Body of pancreas (tissue), 4 donors: ENCODE measurements around the gene RBBP8NL. TPM values are rescaled to one million over a fixed set of nuclear protein-coding genes. Genes with fewer than 3 reads are reported as not detected.
A peak's percentile ranks its signal among the peaks of the same experiment; 100 is the strongest.

Source experiments
- ATAC-seq: fragments of 150-250 bp; one replicate; pipeline ENCODE4 v1.9.1; 2016
- DNase-seq, 4 donors: peaks; one replicate each; pipeline ENCODE4 v3.0.0-alpha.2; 2019
- H3K27ac ChIP-seq, 4 donors: fragments of 200-600 bp; sonication (generic); 1 replicate in 3 of 4; 2 replicates in 1 of 4; pipeline versions ENCODE4 v1.5.1 to v1.6.1; 2016 to 2019; ENCODE audit warnings: mild to moderate bottlenecking in 1 of 4, mixed read lengths in 1 of 4, moderate library complexity in 1 of 4
- H3K27me3 ChIP-seq, 2 donors: fragments of 200-600 bp; sonication (generic); one replicate each; pipeline ENCODE4 v1.6.0; 2016; ENCODE audit warnings: mild to moderate bottlenecking in 1 of 2
- H3K36me3 ChIP-seq, 2 donors: fragments of 200-600 bp; sonication (generic); replicated peaks in 1 of 2; 2 replicates each; pipeline ENCODE4 v1.5.1; 2016; ENCODE audit warnings: low read depth in 2 of 2; ENCODE audit not compliant: insufficient read depth in 1 of 2
- H3K4me1 ChIP-seq: fragments of 200-600 bp; sonication (generic); one replicate; pipeline ENCODE4 v1.6.0; 2016
- H3K4me3 ChIP-seq, 2 donors: fragments of 200-600 bp; sonication (generic); 1 replicate in 1 of 2; 2 replicates in 1 of 2; pipeline ENCODE4 v1.5.1; 2016 to 2019
- H3K9me3 ChIP-seq, 3 donors: fragments of 200-600 bp; sonication (generic); 1 replicate in 2 of 3; 2 replicates in 1 of 3; pipeline ENCODE4 v1.5.1; 2016
- POLR2A ChIP-seq, 3 donors: fragments of 450-650 bp; IDR thresholded peaks; one replicate each; pipeline ENCODE4 v1.6.1; 2016; ENCODE audit warnings: antibody characterized with exemption in 3 of 3, mild to moderate bottlenecking in 2 of 3
- WGBS, 2 donors: methylation state at CpG; one replicate each; pipeline ENCODE4 v1.1.5; 2017; 5-methylcytosine and 5-hydroxymethylcytosine counted together
- intact Hi-C: fragments of 100-400 bp; cut with DNase I; formaldehyde crosslinking; loops from one replicate; pipeline ENCODE4 v1.15.1; 2023
- total RNA-seq, 2 donors: library from RNA; depleted of rRNA; stranded (reverse); fragments of >200 nt; gene quantifications; one replicate each; pipeline ENCODE4 v1.1.0, GENCODE V29; 2016
- TF ChIP-seq, protein P1 (sequence below), 7 experiments: fragments of 450-650 bp in 4 of 7; fragments of 200-600 bp in 3 of 7; sonication (generic) in 3 of 7; IDR thresholded peaks; one replicate each; pipeline ENCODE4 v1.5.1; 2016 to 2019; ENCODE audit warnings: antibody characterized with exemption in 7 of 7

Gene RBBP8NL
- total RNA-seq, 2 donors from 2014 or later: 2.3 TPM

- 24 to 40% methylated on average over 3 to 14 of the region's 15 CpGs for WGBS, 2 donors
Measured at GRCh38 chr20:62368392-62368975, 58.9 kb downstream of the RBBP8NL start.

DNA sequence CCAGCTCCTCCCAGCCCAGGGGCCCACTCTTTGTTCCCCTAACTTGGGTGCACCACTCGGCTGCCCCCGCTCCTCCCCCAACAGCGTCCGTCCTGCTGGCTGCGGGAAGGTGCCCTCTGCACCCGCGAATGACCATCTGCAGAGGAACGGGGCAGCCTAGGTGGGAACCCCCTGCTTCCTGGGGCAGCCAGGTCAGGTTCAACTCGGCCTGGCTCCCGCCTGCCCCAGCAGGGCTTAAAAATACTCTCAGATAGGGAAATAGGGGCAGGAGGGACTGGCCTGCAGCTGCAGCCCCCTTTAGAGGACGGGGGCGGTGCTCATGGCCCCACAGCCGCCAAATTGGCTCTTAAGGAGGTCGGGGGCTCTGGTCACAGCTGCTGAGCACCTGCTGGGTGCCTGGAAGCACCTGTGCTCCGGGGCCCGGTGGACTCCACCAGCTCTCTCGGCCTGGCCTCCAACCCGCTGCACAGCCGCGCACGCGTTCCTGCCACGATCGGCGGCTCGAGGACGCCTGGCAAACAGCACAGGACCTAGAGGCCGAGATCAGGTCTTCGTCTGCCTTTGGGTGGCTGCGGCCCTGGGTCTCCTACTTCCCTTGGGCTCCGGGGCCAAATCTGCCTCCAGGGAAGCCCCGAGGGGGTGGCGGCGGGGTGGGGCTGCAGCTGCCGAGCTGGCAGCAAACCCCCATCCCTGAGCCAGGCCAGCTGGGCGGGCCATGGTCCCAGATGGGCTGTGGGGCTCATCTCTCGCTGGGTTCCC is 59.5 kb downstream of the RBBP8NL start:
- intact Hi-C loops: no loop called here
- H3K27ac ChIP-seq: peak overlapping the region; percentile 44 to 88 (median 79)
- peaks cover 70% of the 10 kb centered on the region for H3K4me1 ChIP-seq
- WGBS, 2 donors: 22 to 26% methylated on average over 6 to 37 of the region's 37 CpGs
- no peak overlapping the region for H3K4me3 ChIP-seq
- no peaks in the 10 kb centered on the region for H3K9me3 ChIP-seq
- TF ChIP-seq, protein P1, sequence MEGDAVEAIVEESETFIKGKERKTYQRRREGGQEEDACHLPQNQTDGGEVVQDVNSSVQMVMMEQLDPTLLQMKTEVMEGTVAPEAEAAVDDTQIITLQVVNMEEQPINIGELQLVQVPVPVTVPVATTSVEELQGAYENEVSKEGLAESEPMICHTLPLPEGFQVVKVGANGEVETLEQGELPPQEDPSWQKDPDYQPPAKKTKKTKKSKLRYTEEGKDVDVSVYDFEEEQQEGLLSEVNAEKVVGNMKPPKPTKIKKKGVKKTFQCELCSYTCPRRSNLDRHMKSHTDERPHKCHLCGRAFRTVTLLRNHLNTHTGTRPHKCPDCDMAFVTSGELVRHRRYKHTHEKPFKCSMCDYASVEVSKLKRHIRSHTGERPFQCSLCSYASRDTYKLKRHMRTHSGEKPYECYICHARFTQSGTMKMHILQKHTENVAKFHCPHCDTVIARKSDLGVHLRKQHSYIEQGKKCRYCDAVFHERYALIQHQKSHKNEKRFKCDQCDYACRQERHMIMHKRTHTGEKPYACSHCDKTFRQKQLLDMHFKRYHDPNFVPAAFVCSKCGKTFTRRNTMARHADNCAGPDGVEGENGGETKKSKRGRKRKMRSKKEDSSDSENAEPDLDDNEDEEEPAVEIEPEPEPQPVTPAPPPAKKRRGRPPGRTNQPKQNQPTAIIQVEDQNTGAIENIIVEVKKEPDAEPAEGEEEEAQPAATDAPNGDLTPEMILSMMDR (IDR thresholded peaks at IDR 0.05): no peak
- TF ChIP-seq POLR2A (IDR thresholded peaks at IDR 0.05): no peak
- DNase-seq: peak in 3 of 4 donors; percentile 55 to 67 (median 67)
- no peaks in the 10 kb centered on the region for H3K36me3 ChIP-seq
- no peaks in the 10 kb centered on the region for H3K27me3 ChIP-seq
- peak; percentile 12 for ATAC-seq

More at GRCh38 chr20:62368392-62368975, 58.9 kb downstream of the RBBP8NL start:
- Histone ChIP-seq H3K4me3 (no peak overlapping the region), H3K36me3 (no peaks in the 10 kb centered on the region), H3K27ac (peak overlapping the region in 3 of 4 donors; percentile 72 to 88 (median 86)), H3K4me1 (peaks cover 64% of the 10 kb centered on the region), H3K27me3 (no peaks in the 10 kb centered on the region), H3K9me3 (no peaks in the 10 kb centered on the region)
- intact Hi-C loops: no loop called here
- TF ChIP-seq POLR2A (IDR thresholded peaks at IDR 0.05): no peak
- TF ChIP-seq, protein P1 (IDR thresholded peaks at IDR 0.05): no peak
- DNase-seq (peak in 3 of 4 donors; percentile 54 to 72 (median 58)), ATAC-seq (no peak)

DNA sequence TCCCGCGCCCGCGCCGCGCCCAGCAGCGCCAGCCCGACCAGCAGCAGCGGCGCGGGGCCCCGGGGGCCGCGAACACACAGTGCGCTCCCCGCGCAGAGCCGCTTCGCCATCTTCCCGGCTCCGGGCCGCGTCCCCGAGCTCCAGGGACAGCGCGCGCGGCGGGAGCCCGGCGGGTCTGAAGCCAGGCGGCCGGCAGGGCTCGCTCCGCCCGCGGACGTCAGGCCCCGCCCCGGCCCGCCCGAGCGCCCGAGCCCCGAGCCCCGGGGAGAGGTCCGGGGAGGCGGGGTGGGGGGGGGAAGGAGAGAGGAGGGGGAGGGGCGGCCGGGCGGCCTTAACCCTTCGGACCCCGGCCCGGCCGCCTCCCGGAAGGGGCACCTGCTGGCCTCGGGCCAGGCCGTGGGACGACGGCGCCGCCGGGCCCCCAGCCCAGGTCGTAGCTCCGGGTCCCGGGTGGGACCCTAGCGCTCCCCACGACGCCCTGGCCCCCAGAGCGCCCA is 60.2 kb downstream of the RBBP8NL start, which contains the start of gene LAMA5:
TSS of gene LAMA5 (minus strand) at position 177 of the 497 bp plus-strand sequence. CDS start at position 110, 67 bp downstream.
- peak; percentile 77 for ATAC-seq
- H3K27ac ChIP-seq: peak within 1 kb of the TSS; percentile 55 to 88 (median 79)
- no peaks in the 10 kb centered on the region for H3K27me3 ChIP-seq
- peak within 1 kb of the TSS; percentile 67 to 72 for H3K4me3 ChIP-seq
- no peaks in the 10 kb centered on the region for H3K9me3 ChIP-seq
- intact Hi-C loops: no loop called here
- DNase-seq: peak; percentile 64 to 82 (median 72)
- no peaks in the 10 kb centered on the region for H3K36me3 ChIP-seq
- WGBS, 2 donors: 1% methylated on average over 15 to 53 of the region's 70 CpGs
- peaks cover 77% of the 10 kb centered on the region for H3K4me1 ChIP-seq
- TF ChIP-seq POLR2A (IDR thresholded peaks at IDR 0.05): peak in 2 of 3 donors; percentile 24 to 59
- TF ChIP-seq, protein P1 (IDR thresholded peaks at IDR 0.05): peak in 1 of 7 experiments; percentile 14

- Histone ChIP-seq H3K9me3 (no peaks in the 10 kb centered on the region), H3K4me1 (peaks cover 82% of the 10 kb centered on the region), H3K27me3 (no peaks in the 10 kb centered on the region), H3K4me3 (peak overlapping the region; percentile 67 to 72), H3K36me3 (no peaks in the 10 kb centered on the region), H3K27ac (peak overlapping the region; percentile 55 to 88 (median 79))
- TF ChIP-seq POLR2A (IDR thresholded peaks at IDR 0.05): no peak
- TF ChIP-seq, protein P1 (IDR thresholded peaks at IDR 0.05): no peak
- ATAC-seq (peak; percentile 23), DNase-seq (peak in 2 of 4 donors; percentile 66 to 68)
- 1% methylated on average over 58 of the region's 72 CpGs; no CpG with 5 or more reads in 1 of the 2 donors for WGBS, 2 donors
- intact Hi-C loops: no loop called here
Measured at GRCh38 chr20:62366370-62367135, 60.8 kb downstream of the RBBP8NL start.
